SK-N-MC (cell line): ENCODE results near the gene FHIT.

Source experiments
- DNase-seq: peaks from one replicate; pipeline ENCODE4 v3.0.0-alpha.2; 2011; ENCODE audit warnings: low read depth, low spot score
- H3K27ac ChIP-seq: fragments of 200-600 bp; sonication (generic); 2 replicates; pipeline ENCODE4 v1.5.1; 2016; ENCODE audit warnings: mixed run types
- H3K36me3 ChIP-seq: fragments of 200-600 bp; sonication (generic); 2 replicates; pipeline ENCODE4 v1.6.1; 2017; ENCODE audit warnings: antibody characterized with exemption, low read length, mixed read lengths; ENCODE audit not compliant: insufficient read depth
- H3K4me3 ChIP-seq: fragments of 200-600 bp; sonication (generic); 2 replicates; pipeline ENCODE4 v1.5.1; 2016
- H3K9ac ChIP-seq: fragments of 200-600 bp; sonication (generic); 2 replicates; pipeline ENCODE4 v1.8.0; 2017; ENCODE audit warnings: mixed run types, mixed read lengths; ENCODE audit not compliant: insufficient read length
- H3K9me3 ChIP-seq: fragments of 200-600 bp; sonication (generic); 2 replicates; pipeline ENCODE4 v1.6.1; 2017; ENCODE audit warnings: low read depth, mild to moderate bottlenecking, antibody characterized with exemption, low read length, moderate library complexity, mixed read lengths
- EZH2 ChIP-seq: fragments of 200-600 bp; sonication (generic); IDR thresholded peaks from one replicate; pipeline ENCODE4 v1.6.1; 2017; ENCODE audit warnings: antibody characterized with exemption
- FOXP2 ChIP-seq: optimal IDR thresholded peaks from 2 replicates; pipeline ENCODE3; 2011; ENCODE audit warnings: mild to moderate bottlenecking, moderate library complexity; ENCODE audit not compliant: insufficient read depth; ENCODE audit errors: extremely low read length, control extremely low read depth
- POLR2AphosphoS5 ChIP-seq: IDR thresholded peaks from 2 replicates; pipeline ENCODE4 v1.6.1; 2012; ENCODE audit warnings: mild to moderate bottlenecking, low read depth, low read length, borderline replicate concordance

The FHIT gene

DNA sequence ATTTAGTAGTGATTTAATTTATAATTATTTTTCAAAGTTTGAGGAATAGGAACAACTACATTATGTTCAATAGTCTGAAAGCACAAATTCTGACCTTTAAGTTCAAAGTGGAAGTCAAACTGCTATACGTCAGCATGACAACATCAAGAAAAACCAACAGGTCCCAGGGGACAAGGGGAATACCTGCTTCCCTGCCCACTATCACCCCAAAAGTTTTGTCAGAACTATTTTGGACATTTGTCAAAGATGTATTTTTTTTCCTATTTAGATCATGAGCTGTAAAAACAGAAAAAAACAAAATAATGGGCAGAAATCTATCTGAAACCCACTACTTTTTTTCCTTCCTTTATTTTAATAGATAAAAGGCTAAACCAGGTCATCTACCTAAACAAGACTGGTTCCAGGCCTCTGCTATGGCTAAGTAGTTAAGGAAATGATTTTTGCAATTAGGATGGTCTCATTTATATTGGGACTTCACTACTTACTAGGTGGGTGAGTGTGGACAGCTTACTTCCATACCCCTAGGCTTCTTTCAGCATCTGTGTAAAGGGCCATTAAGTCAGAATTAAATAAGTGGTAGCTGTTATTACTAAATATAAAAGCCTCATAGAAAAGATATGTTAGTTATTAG is 746.3 kb downstream of the FHIT start:
- H3K4me3 ChIP-seq = no peak overlapping the region
- TF ChIP-seq EZH2 (no peak), FOXP2 (no peak), POLR2AphosphoS5 (no peak)
- no peak for DNase-seq
- H3K9me3 ChIP-seq = no peaks in the 10 kb centered on the region
- H3K36me3 ChIP-seq = no peaks in the 10 kb centered on the region
- H3K27ac ChIP-seq = no peak overlapping the region
- H3K9ac ChIP-seq = no peak overlapping the region

DNA sequence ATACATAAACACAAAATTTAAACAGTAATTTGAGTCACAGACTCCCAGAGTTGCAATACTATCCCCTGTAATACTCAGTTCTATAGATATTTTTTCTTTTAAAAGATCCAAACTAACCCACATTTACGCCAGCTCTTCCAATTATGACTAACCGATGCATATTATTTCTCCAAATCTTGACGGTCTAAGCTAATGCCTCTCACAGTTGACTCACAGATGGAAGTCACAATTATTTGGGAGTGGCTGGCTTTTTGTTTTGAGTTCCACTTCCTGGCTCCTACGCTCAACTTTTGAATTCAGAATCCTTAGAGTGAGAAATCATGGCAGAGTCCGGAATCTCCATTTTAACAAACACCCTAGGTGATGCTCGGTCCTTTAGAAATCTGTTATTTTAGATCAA is 749.9 kb downstream of the FHIT start:
- DNase-seq = no peak
- H3K36me3 ChIP-seq = no peaks in the 10 kb centered on the region
- H3K9me3 ChIP-seq = no peaks in the 10 kb centered on the region
- TF ChIP-seq POLR2AphosphoS5 = no peak
- no peak for TF ChIP-seq EZH2
- TF ChIP-seq FOXP2 = no peak
- H3K4me3 ChIP-seq = no peak overlapping the region
- H3K9ac ChIP-seq = no peak overlapping the region
- no peak overlapping the region for H3K27ac ChIP-seq

DNA sequence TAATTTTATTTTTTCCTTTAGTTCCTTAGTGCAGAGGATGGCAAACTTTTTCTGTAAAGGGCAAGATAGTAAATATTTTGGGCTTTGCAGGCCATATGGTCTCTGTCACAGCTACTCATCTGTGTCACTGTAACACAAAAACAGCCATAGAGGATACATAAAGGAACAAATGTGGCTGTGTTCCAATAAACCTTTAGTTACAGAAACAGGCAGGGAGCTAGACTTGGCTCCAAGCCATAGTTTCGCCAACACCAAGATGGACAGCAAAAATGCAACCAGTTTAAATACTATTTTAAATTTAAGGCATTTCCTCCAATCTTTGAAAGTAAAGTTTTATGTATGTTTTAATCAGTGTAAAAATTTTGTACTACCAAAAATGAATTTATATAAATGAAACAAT is 753.4 kb downstream of the FHIT start:
- Histone ChIP-seq H3K4me3 (no peak overlapping the region), H3K36me3 (no peaks in the 10 kb centered on the region), H3K27ac (no peak overlapping the region), H3K9ac (no peak overlapping the region), H3K9me3 (no peaks in the 10 kb centered on the region)
- TF ChIP-seq POLR2AphosphoS5 = no peak
- TF ChIP-seq FOXP2 = no peak
- no peak for TF ChIP-seq EZH2
- DNase-seq = no peak

DNA sequence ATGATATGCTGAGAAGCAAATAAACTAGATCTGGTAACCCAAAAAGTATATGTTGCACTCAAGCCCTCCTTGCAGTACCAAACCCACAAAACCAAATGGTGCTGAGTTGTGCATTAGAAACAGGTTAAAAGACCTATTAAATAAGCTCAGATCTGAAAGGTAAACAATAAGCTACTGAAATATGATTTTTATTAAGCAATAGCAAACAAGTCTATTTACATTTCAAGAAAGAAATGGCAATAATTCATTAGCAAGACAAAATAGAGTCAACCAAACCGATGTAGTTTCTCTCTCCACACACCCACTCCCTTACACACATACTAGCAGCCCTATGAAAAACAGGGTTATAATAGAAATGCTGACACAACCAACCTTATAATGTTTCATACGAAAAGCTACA is 760.3 kb downstream of the FHIT start:
- H3K4me3 ChIP-seq = no peak overlapping the region
- DNase-seq = no peak
- H3K36me3 ChIP-seq = no peaks in the 10 kb centered on the region
- no peaks in the 10 kb centered on the region for H3K9me3 ChIP-seq
- TF ChIP-seq FOXP2 (no peak), EZH2 (no peak), POLR2AphosphoS5 (no peak)
- H3K9ac ChIP-seq = no peak overlapping the region
- H3K27ac ChIP-seq = no peak overlapping the region

DNA sequence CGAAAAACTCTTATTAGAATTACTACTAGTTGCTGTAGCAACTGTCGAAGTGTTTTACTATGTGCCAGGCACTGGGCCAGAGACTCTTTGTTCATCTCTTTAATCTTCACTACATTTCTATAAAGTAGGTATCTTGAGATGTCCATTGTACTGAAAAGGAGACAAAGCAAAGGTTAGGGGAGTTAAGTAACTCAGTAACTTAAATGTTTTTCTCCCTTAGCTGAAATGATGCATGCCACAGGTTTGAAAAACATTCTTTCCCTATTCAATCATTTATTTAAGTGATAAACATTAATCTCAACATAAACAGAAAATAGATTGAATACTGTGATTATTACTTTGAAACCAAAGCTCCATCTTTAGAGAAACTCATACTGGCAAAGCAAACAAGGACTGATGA is 776.2 kb downstream of the FHIT start:
- TF ChIP-seq FOXP2 = no peak
- no peak for TF ChIP-seq EZH2
- TF ChIP-seq POLR2AphosphoS5 = no peak
- H3K9ac ChIP-seq = no peak overlapping the region
- H3K4me3 ChIP-seq = no peak overlapping the region
- H3K27ac ChIP-seq = no peak overlapping the region
- no peaks in the 10 kb centered on the region for H3K36me3 ChIP-seq
- DNase-seq = no peak
- H3K9me3 ChIP-seq = no peaks in the 10 kb centered on the region

DNA sequence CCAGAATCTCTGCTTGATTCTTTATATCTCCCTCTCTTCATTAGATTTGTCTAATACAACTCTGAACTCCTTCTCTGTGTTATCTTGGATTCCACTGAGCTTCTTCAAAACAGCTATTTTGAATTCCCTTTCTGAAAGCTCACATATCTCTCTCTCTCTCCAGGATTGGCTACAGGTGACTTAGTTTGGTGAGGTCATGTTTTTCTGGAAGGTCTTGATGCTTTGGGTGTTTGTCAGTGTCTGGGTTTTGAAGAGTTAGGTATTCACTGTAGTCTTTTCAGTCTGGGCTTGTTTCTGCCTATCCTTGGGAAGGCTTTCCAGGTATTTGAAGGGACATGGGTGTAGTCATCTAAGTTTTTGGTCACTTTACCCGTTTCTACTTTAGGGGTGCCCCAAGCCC is 781.8 kb downstream of the FHIT start:
- Histone ChIP-seq H3K4me3 (no peak overlapping the region), H3K27ac (no peak overlapping the region), H3K36me3 (no peaks in the 10 kb centered on the region), H3K9me3 (no peaks in the 10 kb centered on the region), H3K9ac (no peak overlapping the region)
- no peak for TF ChIP-seq EZH2
- TF ChIP-seq FOXP2 = no peak
- no peak for TF ChIP-seq POLR2AphosphoS5
- DNase-seq = no peak

DNA sequence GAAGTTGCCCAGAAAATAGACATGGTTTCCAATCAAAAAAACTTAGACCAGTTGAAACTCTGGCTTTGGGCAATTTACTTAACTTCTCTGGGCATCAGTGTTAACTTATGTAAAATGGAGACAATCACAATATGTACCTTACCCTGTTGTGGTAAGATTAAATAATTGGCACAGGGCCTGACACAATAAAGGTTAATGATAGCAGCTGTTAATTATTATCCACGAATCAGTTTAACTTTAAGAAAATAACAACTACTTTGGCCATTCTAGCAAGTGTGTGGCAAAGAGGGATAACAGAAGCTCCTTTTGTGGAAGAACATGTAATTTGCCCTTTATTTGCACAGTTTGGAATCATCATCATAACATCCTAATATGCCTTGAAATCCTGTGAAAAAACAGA is 787.6 kb downstream of the FHIT start:
- no peak for TF ChIP-seq FOXP2
- no peak for TF ChIP-seq POLR2AphosphoS5
- no peak for TF ChIP-seq EZH2
- H3K27ac ChIP-seq = no peak overlapping the region

DNA sequence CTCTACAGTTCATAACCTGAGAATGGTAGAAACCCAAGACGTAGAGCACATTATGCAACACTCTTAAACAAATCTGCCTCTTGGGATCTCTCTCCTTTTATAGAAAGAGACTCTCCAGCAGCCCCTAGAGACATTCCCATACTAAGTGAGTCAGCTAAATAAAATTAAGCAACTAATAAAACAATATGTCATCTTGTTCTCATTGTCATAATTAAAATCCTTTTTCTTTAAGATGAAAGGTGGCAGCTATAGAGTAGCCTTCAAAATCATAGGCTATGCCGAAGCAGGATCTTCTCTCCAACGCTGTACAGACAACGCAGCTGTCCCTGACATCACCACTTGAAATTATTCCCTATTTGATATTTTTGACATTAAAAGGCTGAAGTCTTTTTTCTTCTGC is 790.0 kb downstream of the FHIT start:
- no peak overlapping the region for H3K9ac ChIP-seq
- no peak overlapping the region for H3K4me3 ChIP-seq
- peak; percentile 5 for DNase-seq
- H3K36me3 ChIP-seq = no peaks in the 10 kb centered on the region
- TF ChIP-seq FOXP2 = no peak
- TF ChIP-seq POLR2AphosphoS5 = no peak
- no peak for TF ChIP-seq EZH2
- no peak overlapping the region for H3K27ac ChIP-seq
- no peaks in the 10 kb centered on the region for H3K9me3 ChIP-seq

More for the DNA sequence above, 787.6 kb downstream of the FHIT start:
- Histone ChIP-seq H3K4me3 (no peak overlapping the region), H3K9me3 (no peaks in the 10 kb centered on the region), H3K36me3 (no peaks in the 10 kb centered on the region), H3K9ac (no peak overlapping the region)
- DNase-seq = no peak

DNA sequence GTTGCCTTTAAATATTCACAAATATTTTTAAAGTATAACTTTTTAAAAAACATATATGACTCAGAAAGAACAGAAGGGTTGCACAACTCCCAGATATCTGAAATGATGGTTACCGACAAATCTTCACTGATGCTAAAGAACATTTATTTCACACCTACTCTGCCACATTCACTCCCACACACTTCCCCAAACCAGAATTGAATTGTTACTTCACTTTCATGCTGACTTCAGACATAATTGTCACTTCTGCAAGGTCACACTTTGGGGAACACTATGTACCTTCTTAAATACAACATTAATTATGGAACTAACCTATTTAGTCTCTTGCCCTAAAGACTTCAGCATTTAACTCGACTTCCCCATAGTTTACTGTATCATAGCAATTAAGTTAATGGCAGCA is 795.1 kb downstream of the FHIT start:
- DNase-seq = no peak
- TF ChIP-seq EZH2 = no peak
- Histone ChIP-seq H3K4me3 (no peak overlapping the region), H3K36me3 (no peaks in the 10 kb centered on the region), H3K9ac (no peak overlapping the region), H3K9me3 (no peaks in the 10 kb centered on the region), H3K27ac (no peak overlapping the region)

DNA sequence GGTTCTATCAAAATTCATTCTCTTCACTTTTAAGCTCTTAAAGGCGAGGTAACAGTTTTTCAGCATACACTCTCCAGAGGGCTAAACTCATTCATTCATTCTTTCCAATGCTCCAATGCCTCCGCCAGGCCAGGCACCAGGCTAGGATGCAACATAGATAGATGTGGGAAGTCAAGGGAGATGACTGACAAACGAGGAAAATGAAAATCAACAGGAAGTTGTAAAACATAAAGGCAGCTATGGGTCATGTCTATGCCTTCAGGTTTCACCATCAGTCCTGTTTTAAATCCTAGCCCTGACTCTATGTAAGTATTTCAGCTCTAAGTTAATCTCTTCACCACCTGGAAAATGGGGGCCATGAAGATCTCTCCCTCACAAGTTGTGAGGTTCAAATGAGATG is 797.9 kb downstream of the FHIT start:
- DNase-seq = no peak
- no peak for TF ChIP-seq EZH2

More for the DNA sequence above, 797.9 kb downstream of the FHIT start:
- no peaks in the 10 kb centered on the region for H3K9me3 ChIP-seq
- no peak overlapping the region for H3K27ac ChIP-seq
- H3K4me3 ChIP-seq = no peak overlapping the region
- no peaks in the 10 kb centered on the region for H3K36me3 ChIP-seq
- H3K9ac ChIP-seq = no peak overlapping the region
